ENCODE results near the gene ZBTB25. TPM values are rescaled to one million over a fixed set of nuclear protein-coding genes. Genes with fewer than 3 reads are reported as not detected.

The ZBTB25 gene
- total and polyA plus RNA-seq, 8 donors, result 2.3 to 10.1 (median 3.6) TPM

- TF ChIP-seq POLR2A (IDR thresholded peaks at IDR 0.05), result no peak
- peak; percentile 62 to 81 (median 69) for TF ChIP-seq POLR2AphosphoS5 (IDR thresholded peaks at IDR 0.05)
- no peak for TF ChIP-seq CTCF (IDR thresholded peaks at IDR 0.05)
- TF ChIP-seq EP300 (IDR thresholded peaks at IDR 0.05), result no peak
- peaks cover 32 to 59% (median 44%) of the 10 kb centered on the region in 4 donors for H3K4me1 ChIP-seq
- peak; percentile 43 to 55 for DNase-seq
- H3K4me3 ChIP-seq, result peak overlapping the region; percentile 1 to 88 (median 50)
- intact Hi-C loops (cut with DNase I; ENCODE audit: low total_unique reads), result no loop called here
- peak overlapping the region; percentile 54 to 100 (median 98) for H3K27ac ChIP-seq
- peaks cover 0 to 14% (median 0%) of the 10 kb centered on the region in 4 donors for H3K36me3 ChIP-seq
- no peaks in the 10 kb centered on the region for H3K27me3 ChIP-seq
- WGBS, 5 donors, result 20 to 38% (median 27%) methylated on average over 7 to 8 of the region's 8 CpGs
- H3K9me3 ChIP-seq, result no peaks in the 10 kb centered on the region
These were observed 2.0 kb downstream of the ZBTB25 start for GRCh38 chr14:64501411-64502171.

- intact Hi-C loops (cut with DNase I; ENCODE audit: low total_unique reads), result no loop called here
- Histone ChIP-seq H3K4me1 (peaks cover 24 to 49% (median 33%) of the 10 kb centered on the region in 4 donors), H3K27ac (peak overlapping the region in 1 of 5 donors; percentile 100), H3K9me3 (no peaks in the 10 kb centered on the region), H3K27me3 (no peaks in the 10 kb centered on the region), H3K4me3 (no peak overlapping the region), H3K36me3 (peaks cover 0 to 20% (median 9%) of the 10 kb centered on the region in 4 donors)
- DNase-seq, result no peak
- TF ChIP-seq POLR2AphosphoS5 (IDR thresholded peaks at IDR 0.05) (no peak), POLR2A (IDR thresholded peaks at IDR 0.05) (no peak), CTCF (IDR thresholded peaks at IDR 0.05) (no peak), EP300 (IDR thresholded peaks at IDR 0.05) (no peak)
- WGBS, 5 donors, result 95 to 100% (median 97%) methylated on average over 1 of the region's 1 CpG
These were observed 3.5 kb downstream of the ZBTB25 start for GRCh38 chr14:64500088-64500487.

GRCh38 chr14:64496764-64497163 is 6.9 kb downstream of the ZBTB25 start:
- intact Hi-C loops (cut with DNase I; ENCODE audit: low total_unique reads), result no loop called here
- Histone ChIP-seq H3K9me3 (no peaks in the 10 kb centered on the region), H3K36me3 (peaks cover 0 to 27% (median 18%) of the 10 kb centered on the region in 4 donors), H3K27me3 (no peaks in the 10 kb centered on the region), H3K27ac (no peak overlapping the region), H3K4me1 (peaks cover 12 to 35% (median 18%) of the 10 kb centered on the region in 4 donors), H3K4me3 (no peak overlapping the region)
- no peak for DNase-seq
- TF ChIP-seq EP300 (IDR thresholded peaks at IDR 0.05) (no peak), CTCF (IDR thresholded peaks at IDR 0.05) (no peak)

GRCh38 chr14:64495252-64495651 is 8.4 kb downstream of the ZBTB25 start:
- Histone ChIP-seq H3K27ac (no peak overlapping the region), H3K9me3 (no peaks in the 10 kb centered on the region), H3K4me3 (no peak overlapping the region), H3K27me3 (no peaks in the 10 kb centered on the region), H3K4me1 (peaks cover 0 to 20% (median 4%) of the 10 kb centered on the region in 4 donors), H3K36me3 (peaks cover 0 to 29% (median 23%) of the 10 kb centered on the region in 4 donors)
- TF ChIP-seq CTCF (IDR thresholded peaks at IDR 0.05), result no peak
- TF ChIP-seq POLR2AphosphoS5 (IDR thresholded peaks at IDR 0.05), result no peak
- TF ChIP-seq POLR2A (IDR thresholded peaks at IDR 0.05), result no peak
- no peak for TF ChIP-seq EP300 (IDR thresholded peaks at IDR 0.05)
- no peak for DNase-seq
- intact Hi-C loops (cut with DNase I; ENCODE audit: low total_unique reads), result no loop called here
